DND-41 (cell line): ENCODE measurements around the gene SMPD2.

ENCODE experiments used
- EZH2 ChIP-seq: IDR thresholded peaks from 3 replicates; pipeline ENCODE4 v1.6.1; 2012; ENCODE audit warnings: borderline replicate concordance, low read depth, mild to moderate bottlenecking, moderate library complexity, low read length, inconsistent platforms; ENCODE audit not compliant: severe bottlenecking
- TF ChIP-seq, protein P1 (sequence below): IDR thresholded peaks from 2 replicates; pipeline ENCODE4 v1.5.1; 2012; ENCODE audit warnings: borderline replicate concordance, low read length, moderate library complexity, mild to moderate bottlenecking; ENCODE audit not compliant: poor library complexity, severe bottlenecking; ENCODE audit errors: extremely low read depth

DNA sequence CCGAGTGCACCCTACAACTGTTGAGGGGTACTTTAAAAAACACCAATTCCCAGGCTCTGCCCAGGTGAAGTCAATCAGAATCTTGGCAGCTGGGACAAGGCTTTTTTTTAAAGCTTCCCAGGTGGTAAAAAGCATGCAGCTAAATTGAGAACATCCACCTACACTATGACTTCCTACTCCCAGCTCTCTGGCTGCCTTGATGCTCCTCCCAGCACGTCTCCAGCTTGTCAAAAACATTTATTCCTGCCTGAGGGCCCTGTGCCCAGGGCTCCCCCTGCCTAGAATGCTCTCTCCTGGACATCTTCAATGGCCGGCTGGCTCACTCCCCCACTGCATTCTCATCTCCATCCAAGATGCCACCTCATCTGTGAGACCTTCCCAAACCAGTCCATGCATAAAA lies 32.6 kb downstream of the SMPD2 start:
- TF ChIP-seq, protein P1, sequence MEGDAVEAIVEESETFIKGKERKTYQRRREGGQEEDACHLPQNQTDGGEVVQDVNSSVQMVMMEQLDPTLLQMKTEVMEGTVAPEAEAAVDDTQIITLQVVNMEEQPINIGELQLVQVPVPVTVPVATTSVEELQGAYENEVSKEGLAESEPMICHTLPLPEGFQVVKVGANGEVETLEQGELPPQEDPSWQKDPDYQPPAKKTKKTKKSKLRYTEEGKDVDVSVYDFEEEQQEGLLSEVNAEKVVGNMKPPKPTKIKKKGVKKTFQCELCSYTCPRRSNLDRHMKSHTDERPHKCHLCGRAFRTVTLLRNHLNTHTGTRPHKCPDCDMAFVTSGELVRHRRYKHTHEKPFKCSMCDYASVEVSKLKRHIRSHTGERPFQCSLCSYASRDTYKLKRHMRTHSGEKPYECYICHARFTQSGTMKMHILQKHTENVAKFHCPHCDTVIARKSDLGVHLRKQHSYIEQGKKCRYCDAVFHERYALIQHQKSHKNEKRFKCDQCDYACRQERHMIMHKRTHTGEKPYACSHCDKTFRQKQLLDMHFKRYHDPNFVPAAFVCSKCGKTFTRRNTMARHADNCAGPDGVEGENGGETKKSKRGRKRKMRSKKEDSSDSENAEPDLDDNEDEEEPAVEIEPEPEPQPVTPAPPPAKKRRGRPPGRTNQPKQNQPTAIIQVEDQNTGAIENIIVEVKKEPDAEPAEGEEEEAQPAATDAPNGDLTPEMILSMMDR = no peak
- TF ChIP-seq EZH2 = no peak
